GM19025 (cell line): ENCODE measurements around the gene TEAD1.
"Not testable (repeated sequence)": the region's sequence is repeated elsewhere in the genome, so short reads cannot be mapped to it uniquely, and the experiment has no call there.

ENCODE experiments used
- ATAC-seq: cut with Tn5 transposase; IDR thresholded peaks from one replicate; pipeline ENCODE4 v1.9.1; 2021; ENCODE audit warnings: mild to moderate bottlenecking, low read depth, moderate library complexity; ENCODE audit not compliant: unreplicated experiment

The TEAD1 gene

GRCh38 chr11:12758117-12758516 lies 83.9 kb downstream of the TEAD1 start:
- not testable (repeated sequence) for ATAC-seq

GRCh38 chr11:12761029-12761428 lies 86.8 kb downstream of the TEAD1 start:
- ATAC-seq = no peak

GRCh38 chr11:12762278-12762677 lies 88.1 kb downstream of the TEAD1 start:
- no peak for ATAC-seq

DNA sequence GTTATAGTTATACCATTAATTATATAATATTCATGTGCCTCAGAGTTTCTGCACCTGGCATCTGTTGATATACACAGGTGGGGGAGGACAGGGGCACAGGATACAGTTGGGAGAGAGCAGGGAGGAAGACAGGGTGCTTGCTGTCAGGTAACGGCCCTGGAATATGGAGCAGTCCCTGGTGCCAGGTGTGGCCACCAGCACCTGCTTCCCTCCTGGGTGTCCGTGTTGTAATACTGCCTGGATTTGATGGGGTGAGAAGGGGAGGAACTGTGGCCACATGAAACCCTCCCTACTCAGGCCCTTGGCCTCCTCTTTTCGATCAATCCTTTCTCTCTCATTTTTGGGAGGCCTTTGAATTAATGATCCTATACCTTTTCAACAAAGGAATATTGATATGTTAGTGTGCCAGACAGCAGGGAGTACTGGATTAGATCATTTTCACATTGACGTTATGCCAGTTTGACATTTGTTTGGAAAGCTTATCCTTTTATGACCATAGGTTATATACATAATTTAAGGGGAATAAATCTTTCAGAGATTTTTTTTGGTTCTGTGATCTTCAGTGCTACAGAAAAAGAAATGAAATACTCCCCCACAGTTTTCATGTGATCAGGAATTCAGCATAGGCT lies 88.6 kb downstream of the TEAD1 start:
- ATAC-seq = no peak

DNA sequence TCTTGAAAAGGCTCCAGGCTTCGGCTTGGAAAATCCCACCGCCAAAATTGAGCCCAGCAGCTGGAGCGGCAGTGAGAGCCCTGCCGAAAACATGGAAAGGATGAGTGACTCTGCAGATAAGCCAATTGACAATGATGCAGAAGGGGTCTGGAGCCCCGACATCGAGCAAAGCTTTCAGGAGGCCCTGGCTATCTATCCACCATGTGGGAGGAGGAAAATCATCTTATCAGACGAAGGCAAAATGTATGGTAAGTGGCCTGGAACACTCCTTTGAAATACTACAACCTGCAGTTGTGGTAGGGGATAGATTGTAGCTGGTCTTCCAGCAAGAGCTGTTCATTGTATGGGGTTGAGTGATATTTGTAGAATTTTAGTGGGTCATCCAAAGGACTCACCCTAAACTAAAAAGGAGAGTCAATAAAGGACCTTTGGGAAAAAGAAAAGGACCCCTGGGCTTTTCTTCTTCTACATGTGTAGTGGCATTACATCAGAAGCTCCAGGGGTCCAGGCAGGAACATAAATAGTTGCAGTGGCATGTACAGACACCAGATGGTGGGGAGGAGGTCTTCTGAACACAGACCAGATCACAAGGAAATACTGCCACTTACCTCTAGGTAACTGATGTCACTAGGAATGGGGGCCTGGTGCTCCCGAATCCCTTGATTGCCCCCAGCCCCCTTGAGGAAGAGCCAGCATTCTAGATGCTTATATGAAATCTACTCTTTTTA lies 90.1 kb downstream of the TEAD1 start:
- no peak for ATAC-seq

DNA sequence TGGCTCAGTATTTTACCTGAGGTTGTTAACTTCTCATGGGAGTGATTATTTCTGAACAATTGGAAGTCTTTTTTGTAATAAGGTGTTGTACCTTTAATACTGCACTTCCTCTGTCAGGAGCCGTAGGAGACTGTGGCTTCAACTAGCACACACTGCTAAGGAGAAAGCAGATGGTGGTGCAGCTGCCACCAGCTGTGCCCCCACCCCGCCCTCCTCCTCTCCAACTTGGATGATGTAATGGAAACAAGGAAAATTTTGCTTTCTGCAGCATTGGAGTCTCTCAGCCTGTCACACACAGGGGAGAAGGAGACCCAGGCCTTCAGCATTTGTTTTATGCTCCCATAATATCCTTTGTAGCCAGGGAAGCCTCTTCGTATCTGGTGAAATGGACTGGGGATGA lies 91.2 kb downstream of the TEAD1 start:
- no peak for ATAC-seq

- no peak for ATAC-seq
Measured at GRCh38 chr11:12767027-12767426, 92.8 kb downstream of the TEAD1 start.

DNA sequence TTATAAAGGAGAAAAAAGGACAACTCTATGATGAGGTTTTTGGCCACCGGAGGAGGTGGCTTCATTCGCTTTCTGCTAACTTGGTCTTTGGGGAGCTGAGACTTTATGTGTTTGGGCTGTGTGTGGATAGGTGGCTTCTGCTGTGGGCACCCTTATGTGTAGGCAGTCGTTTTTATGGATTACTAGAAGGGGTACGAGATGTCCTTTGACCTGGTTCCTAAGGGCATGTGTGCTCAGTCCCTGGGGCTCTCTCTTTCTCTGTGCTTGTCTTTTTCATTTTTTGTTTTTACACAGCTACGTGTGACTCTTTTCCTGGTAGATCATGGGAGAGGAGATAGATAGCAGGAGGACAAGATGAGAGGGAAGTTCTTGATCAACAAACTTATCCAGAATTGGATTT lies 93.4 kb downstream of the TEAD1 start:
- ATAC-seq = no peak

- ATAC-seq = no peak
Measured at GRCh38 chr11:12768726-12769673, 94.8 kb downstream of the TEAD1 start.

DNA sequence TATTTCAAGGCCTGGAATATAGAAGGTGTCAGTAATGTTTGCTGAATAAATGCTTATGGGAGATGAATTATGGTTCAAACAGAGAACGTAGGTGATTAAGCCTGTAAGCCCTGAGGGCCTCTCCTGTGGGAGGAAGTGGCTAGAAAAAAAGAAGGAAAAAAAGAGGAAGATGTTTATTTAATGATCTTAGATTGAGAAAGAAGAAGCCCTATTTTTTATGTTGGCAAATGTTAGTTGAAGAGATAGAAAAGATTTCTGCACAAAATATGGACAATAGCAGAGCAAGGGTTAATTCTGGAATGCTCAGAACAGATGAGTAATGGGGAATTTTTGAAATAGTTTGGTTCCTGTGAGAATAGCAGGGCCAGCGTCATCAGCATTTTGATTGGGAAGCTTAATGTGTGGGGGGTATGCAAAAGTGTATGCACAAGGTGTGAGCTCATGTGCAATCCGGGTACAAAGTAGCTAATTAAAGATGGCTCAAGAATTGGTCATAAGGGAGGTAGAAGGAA lies 95.7 kb downstream of the TEAD1 start:
- ATAC-seq = no peak

DNA sequence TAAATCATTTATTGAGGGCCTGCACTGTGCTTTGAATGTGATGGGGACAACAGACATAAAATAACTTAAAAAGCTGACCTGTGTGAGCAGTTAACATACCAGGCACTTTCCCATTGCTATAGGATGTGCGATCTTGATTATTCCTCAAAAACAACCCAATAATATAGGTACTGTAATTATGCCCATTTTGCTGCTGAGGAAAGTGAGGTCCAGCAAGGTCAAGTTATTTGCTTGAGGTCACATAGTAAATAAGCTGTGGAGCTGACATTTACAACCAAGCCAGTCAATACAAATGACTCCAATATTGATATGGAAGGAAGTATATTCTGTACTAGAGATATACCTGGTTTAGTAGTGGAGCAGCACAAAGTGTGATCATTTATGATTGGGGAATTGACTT lies 96.2 kb downstream of the TEAD1 start:
- no peak for ATAC-seq

- no peak for ATAC-seq
Measured at GRCh38 chr11:12770966-12771597, 96.9 kb downstream of the TEAD1 start.

DNA sequence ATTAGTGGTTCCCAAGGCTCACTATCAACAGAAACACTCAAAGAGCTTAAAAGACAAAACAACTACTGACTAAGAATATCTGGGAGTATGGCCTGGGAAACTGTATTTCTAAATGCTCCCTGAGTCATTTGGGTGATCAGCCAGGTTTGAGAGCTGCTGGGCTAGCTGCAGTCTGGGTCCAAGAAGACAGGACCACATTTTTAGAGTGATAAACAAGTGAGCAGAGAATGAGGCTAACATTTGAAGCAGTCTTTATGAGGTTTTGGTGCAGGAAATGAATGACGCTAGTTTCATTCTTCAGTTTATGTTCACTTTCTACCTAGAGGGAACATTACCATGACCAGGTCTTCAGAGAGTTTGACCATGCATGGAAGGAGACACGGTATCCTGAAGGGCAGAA lies 97.7 kb downstream of the TEAD1 start:
- no peak for ATAC-seq

DNA sequence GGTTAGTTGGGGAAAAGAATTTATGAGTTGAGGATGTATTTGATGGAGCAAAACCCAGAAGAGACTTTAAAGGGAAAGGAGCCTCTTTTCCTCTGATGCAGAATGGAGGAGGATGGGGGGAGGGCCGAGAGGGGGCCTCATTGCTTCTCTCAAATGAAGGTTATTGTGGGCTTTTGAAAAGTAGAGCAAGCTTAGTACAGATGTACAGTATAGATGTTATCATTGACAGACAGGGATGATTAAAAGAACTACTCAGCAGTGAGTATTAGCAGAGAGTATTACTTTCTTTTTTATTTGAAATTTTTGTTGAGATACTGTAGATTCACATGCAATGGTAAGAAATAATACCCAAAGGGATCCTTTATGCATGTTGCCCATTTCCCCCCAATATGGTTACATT lies 98.1 kb downstream of the TEAD1 start:
- ATAC-seq = no peak

DNA sequence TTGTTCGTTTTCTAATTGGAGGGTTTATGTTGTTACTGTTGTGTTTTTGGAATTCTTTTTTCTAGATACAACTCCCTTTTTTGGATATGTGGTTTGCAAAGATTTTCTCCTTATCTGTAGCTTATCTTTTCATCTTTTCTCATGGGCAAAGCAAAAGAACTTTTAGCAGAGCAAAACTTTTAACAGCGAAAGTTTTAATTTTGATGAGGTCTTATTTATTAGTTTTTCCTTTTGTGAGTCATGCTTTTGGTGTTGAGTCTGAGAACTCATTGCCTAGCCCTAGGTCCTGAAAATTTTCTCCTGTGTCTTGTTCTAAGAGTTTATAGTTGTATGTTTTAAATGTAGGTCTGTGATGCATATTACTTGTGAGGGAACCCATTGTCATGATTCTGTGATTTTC lies 99.4 kb downstream of the TEAD1 start:
- no peak for ATAC-seq

- no peak for ATAC-seq
Measured at GRCh38 chr11:12775955-12776354, 101.7 kb downstream of the TEAD1 start.

DNA sequence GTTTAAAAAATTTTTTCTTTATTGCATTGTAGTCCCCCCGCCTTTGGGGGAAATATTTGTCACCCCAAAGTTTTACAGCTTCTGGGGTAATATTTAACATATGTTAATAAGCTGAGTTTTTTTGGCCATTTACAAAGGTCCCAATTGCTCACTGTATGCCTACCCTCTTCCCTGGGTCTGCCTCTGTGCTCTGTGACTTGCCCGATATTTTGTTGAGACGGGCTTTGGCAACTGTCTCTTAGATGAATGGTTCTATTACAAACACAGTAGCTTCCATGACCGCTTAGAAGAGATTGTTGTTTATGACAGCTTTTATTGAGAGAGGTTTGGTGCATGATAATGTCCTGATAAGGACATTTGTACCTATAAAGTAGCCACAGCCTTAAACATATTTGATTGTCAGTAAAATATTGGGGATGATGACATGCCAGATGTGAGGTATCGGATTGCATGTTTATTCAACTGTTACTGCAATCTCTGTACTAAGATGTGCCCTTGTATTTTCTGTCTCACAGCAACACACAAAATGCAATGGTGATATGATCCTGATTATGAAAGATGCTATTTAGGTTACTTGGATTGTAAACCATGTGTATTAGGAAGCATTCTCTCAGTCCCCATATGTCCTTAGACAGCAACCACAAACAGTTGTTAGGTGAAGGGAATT lies 103.1 kb downstream of the TEAD1 start:
- ATAC-seq = no peak

DNA sequence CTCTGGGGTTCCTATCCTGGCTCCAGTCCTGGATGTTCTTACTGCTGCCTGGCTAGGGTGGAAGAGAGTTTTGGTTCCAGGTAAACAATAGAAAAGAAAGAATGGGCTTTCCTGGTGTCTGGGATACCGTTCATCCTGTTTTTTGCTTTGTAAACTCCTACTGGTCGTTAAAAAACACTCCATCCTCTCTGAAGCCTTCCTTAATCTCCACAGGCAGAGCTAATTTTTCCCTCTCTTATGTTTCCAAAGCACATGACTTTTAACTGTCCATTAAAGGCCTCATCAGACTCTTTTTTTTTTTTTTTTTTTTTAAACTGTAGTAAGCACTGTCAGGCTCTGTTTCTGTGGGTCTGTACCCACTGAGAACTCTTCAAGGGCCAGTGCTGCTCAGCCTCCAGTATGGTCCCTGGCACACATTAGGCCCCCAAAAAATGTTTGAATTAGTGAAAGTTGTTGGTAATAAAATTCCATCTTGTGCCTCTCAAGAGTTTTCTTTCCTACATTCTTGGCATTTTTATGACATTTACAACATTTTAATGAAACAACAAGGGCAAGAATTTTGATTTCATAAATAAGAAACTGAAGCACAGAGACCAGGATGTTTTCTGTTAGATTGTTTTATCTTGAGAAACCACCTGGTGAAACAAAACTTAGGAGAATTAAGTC lies 104.2 kb downstream of the TEAD1 start:
- no peak for ATAC-seq

- no peak for ATAC-seq
Measured at GRCh38 chr11:12783765-12784164, 109.5 kb downstream of the TEAD1 start.

- no peak for ATAC-seq
Measured at GRCh38 chr11:12784445-12784844, 110.2 kb downstream of the TEAD1 start.
